ENCODE data around the gene ATP13A1. TPM values are rescaled to one million over a fixed set of nuclear protein-coding genes. Genes with fewer than 3 reads are reported as not detected.
"Not testable (repeated sequence)": the region's sequence is repeated elsewhere in the genome, so short reads cannot be mapped to it uniquely, and the experiment has no call there.

ATP13A1 gene
- 38.8 TPM for polyA plus RNA-seq (2013)

- ChIA-PET CTCF (interaction anchor here (1.4 to 2.7 kb wide), 3 partner anchors 12 to 131 kb away, joined by 5 to 20 read pairs (median 10); partner anchors contain the start of gene GMIP), POLR2A (interaction anchor here (0.7 to 2.1 kb wide), 2 partner anchors 20 to 203 kb away, joined by 4 read pairs; partner anchors contain the start of genes GMIP and ZNF253)
- DNase-seq, result peak; percentile 97 to 99 (median 99)
- Histone ChIP-seq H3K4me1 (ENCODE audit: control extremely low read depth in 1 of 4, control insufficient read depth in 4 of 4, insufficient read depth in 4 of 4, low read length in 3 of 4) (peaks cover 6 to 36% (median 28%) of the 10 kb centered on the region in 4 experiments), H3K27me3 (replicated peaks in 2 of 5; ENCODE audit: control insufficient read depth in 4 of 5, insufficient read depth in 5 of 5, low read length in 4 of 5) (no peaks in the 10 kb centered on the region), H3K27ac (ENCODE audit: insufficient read depth in 1 of 2, low read depth in 1 of 2, low read length in 2 of 2, poor library complexity in 1 of 2, severe bottlenecking in 2 of 2) (peak within 1 kb of the TSS; percentile 90 to 94), H3K4me3 (ENCODE audit: control insufficient read depth in 1 of 7, extremely low read depth in 1 of 7, insufficient read depth in 4 of 7, low read depth in 2 of 7, low read length in 6 of 7) (peak within 1 kb of the TSS; percentile 83 to 94 (median 92)), H3K9me3 (ENCODE audit: control extremely low read depth in 1 of 5, control insufficient read depth in 4 of 5, insufficient read depth in 2 of 5, low read depth in 1 of 5, low read length in 4 of 5) (no peaks in the 10 kb centered on the region), H3K36me3 (ENCODE audit: control insufficient read depth in 4 of 4, insufficient read depth in 4 of 4, low read length in 3 of 4) (peaks cover 0 to 19% (median 14%) of the 10 kb centered on the region in 4 experiments)
- under 1% methylated on average over 58 of the region's 85 CpGs for WGBS (ENCODE audit: insufficient coverage)
Measured at GRCh38 chr19:19663256-19664120, at the start of gene ATP13A1. TSS of gene ATP13A1 (minus strand) at chr19:19663676. CDS start at chr19:19663666, 10 bp downstream.

DNA sequence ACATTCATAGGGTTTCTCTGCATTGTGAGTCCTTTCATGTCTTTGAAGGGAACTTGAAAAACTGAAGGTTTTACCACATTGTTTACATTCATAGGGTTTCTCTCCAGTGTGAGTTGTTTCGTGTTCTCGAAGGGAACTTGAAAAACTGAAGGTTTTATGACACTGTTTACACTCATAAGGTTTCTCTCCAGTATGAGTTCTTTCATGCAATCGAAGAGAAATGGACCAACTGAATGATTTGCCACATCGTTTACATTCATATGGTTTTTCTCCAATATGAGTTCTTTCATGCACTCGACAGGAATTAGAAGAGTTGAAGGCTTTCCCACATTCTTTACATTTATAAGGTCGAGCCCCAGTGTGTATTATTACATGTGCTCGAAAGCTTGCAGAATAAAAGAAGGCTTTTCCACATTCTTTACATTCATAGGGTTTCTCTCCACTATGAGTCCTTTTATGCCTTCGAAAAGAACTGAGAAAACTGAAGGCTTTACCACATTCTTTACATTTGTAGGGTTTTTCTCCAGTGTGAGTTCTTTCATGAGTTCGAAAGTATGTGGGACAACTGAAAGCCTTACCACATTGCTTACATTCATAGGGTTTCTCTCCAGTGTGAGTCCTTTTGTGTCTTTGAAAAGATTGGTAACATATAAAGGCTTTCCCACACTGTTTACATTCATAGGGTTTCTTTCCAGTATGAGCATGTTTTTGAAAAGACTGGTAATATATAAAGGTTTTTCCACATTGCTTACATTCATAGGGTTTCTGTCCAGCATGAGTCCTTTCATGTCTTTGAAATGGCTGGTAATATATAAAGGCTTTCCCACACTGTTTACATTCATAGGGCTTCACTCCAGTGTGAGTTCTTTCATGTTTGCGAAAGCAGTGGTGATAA lies 48.7 kb upstream of the ATP13A1 start:
- Histone ChIP-seq H3K4me3 (ENCODE audit: control insufficient read depth in 1 of 7, extremely low read depth in 1 of 7, insufficient read depth in 4 of 7, low read depth in 2 of 7, low read length in 6 of 7) (peak overlapping the region in 2 of 7 experiments; percentile 30 to 38), H3K27ac (ENCODE audit: insufficient read depth in 1 of 2, low read depth in 1 of 2, low read length in 2 of 2, poor library complexity in 1 of 2, severe bottlenecking in 2 of 2) (no peak overlapping the region), H3K9me3 (ENCODE audit: control extremely low read depth in 1 of 5, control insufficient read depth in 4 of 5, insufficient read depth in 2 of 5, low read depth in 1 of 5, low read length in 4 of 5) (peaks cover 27 to 97% (median 79%) of the 10 kb centered on the region in 5 experiments), H3K4me1 (ENCODE audit: control extremely low read depth in 1 of 4, control insufficient read depth in 4 of 4, insufficient read depth in 4 of 4, low read length in 3 of 4) (no peaks in the 10 kb centered on the region), H3K36me3 (ENCODE audit: control insufficient read depth in 4 of 4, insufficient read depth in 4 of 4, low read length in 3 of 4) (peaks cover 23 to 77% (median 40%) of the 10 kb centered on the region in 4 experiments), H3K27me3 (replicated peaks in 2 of 5; ENCODE audit: control insufficient read depth in 4 of 5, insufficient read depth in 5 of 5, low read length in 4 of 5) (no peaks in the 10 kb centered on the region)
- POLR2A ChIA-PET, result interaction anchor here (0.6 kb wide), 1 partner anchor 9 kb away, joined by 3 read pairs; no protein-coding TSS in a partner anchor
- DNase-seq, result no peak
- CTCF ChIA-PET, result no interaction called here
- 100% methylated on average over 7 of the region's 10 CpGs for WGBS (ENCODE audit: insufficient coverage)

DNA sequence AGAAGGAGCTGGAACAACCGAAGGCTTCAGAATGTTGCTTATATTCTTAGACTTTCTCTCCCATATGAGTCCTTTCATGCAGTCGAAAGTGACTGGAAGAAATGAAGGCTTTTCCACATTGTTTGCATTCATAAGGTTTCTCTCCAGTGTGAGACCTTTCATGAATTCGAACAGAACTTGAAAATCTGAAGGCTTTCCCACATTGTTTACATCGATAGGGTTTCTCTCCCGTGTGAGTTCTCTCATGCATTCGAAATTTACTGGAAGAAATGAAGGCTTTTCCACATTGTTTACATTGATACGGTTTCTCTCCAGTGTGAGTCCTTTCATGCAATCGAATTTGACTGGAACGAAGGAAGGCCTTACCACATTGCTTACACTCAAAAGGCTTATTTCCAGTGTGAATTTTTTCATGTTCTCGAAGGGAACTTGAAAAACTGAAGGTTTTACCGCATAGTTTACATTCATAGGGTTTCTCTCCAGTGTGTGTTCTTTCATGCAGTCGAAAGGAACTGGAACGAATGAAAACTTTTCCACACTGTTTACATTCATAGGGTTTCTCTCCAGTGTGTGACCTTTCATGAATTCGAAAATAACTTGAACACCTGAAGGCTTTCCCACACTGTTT lies 47.9 kb upstream of the ATP13A1 start:
- ChIA-PET POLR2A (no interaction called here), CTCF (no interaction called here)
- no peaks in the 10 kb centered on the region for H3K27me3 ChIP-seq (replicated peaks in 2 of 5; ENCODE audit: control insufficient read depth in 4 of 5, insufficient read depth in 5 of 5, low read length in 4 of 5)
- no peaks in the 10 kb centered on the region for H3K4me1 ChIP-seq (ENCODE audit: control extremely low read depth in 1 of 4, control insufficient read depth in 4 of 4, insufficient read depth in 4 of 4, low read length in 3 of 4)
- no peak for DNase-seq
- peak overlapping the region in 1 of 7 experiments; percentile 30 for H3K4me3 ChIP-seq (ENCODE audit: control insufficient read depth in 1 of 7, extremely low read depth in 1 of 7, insufficient read depth in 4 of 7, low read depth in 2 of 7, low read length in 6 of 7)
- H3K27ac ChIP-seq (ENCODE audit: insufficient read depth in 1 of 2, low read depth in 1 of 2, low read length in 2 of 2, poor library complexity in 1 of 2, severe bottlenecking in 2 of 2), result no peak overlapping the region
- 100% methylated on average over 13 of the region's 14 CpGs for WGBS (ENCODE audit: insufficient coverage)
- H3K36me3 ChIP-seq (ENCODE audit: control insufficient read depth in 4 of 4, insufficient read depth in 4 of 4, low read length in 3 of 4), result peaks cover 22 to 70% (median 37%) of the 10 kb centered on the region in 4 experiments
- peaks cover 24 to 96% (median 81%) of the 10 kb centered on the region in 5 experiments for H3K9me3 ChIP-seq (ENCODE audit: control extremely low read depth in 1 of 5, control insufficient read depth in 4 of 5, insufficient read depth in 2 of 5, low read depth in 1 of 5, low read length in 4 of 5)

DNA sequence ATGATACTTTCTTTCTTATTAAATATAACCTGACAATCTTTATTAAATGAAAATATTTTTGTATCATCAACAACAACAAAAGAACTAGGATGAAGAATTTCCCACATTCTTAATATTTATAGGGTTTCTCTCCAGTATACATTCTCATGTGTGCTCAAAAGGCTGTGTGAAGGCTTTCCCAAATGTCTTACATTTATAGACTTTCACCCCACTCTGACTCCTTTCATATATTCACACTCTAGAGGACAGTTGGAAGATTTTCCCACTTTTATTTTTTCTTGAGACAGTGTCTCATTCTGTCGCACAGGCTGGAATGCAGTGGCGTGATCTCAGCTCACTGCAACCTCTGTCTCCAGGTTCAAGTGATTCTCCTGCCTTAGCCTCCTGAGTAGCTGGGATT lies 47.0 kb upstream of the ATP13A1 start:
- Histone ChIP-seq H3K27me3 (replicated peaks in 2 of 5; ENCODE audit: control insufficient read depth in 4 of 5, insufficient read depth in 5 of 5, low read length in 4 of 5) (no peaks in the 10 kb centered on the region), H3K27ac (ENCODE audit: insufficient read depth in 1 of 2, low read depth in 1 of 2, low read length in 2 of 2, poor library complexity in 1 of 2, severe bottlenecking in 2 of 2) (no peak overlapping the region), H3K4me3 (ENCODE audit: control insufficient read depth in 1 of 7, extremely low read depth in 1 of 7, insufficient read depth in 4 of 7, low read depth in 2 of 7, low read length in 6 of 7) (peak overlapping the region in 2 of 7 experiments; percentile 26 to 30), H3K9me3 (ENCODE audit: control extremely low read depth in 1 of 5, control insufficient read depth in 4 of 5, insufficient read depth in 2 of 5, low read depth in 1 of 5, low read length in 4 of 5) (peaks cover 24 to 97% (median 75%) of the 10 kb centered on the region in 5 experiments), H3K36me3 (ENCODE audit: control insufficient read depth in 4 of 4, insufficient read depth in 4 of 4, low read length in 3 of 4) (peaks cover 22 to 63% (median 36%) of the 10 kb centered on the region in 4 experiments), H3K4me1 (ENCODE audit: control extremely low read depth in 1 of 4, control insufficient read depth in 4 of 4, insufficient read depth in 4 of 4, low read length in 3 of 4) (no peaks in the 10 kb centered on the region)
- POLR2A ChIA-PET, result no interaction called here
- 100% methylated on average over 2 of the region's 2 CpGs for WGBS (ENCODE audit: insufficient coverage)
- CTCF ChIA-PET, result no interaction called here
- no peak for DNase-seq

DNA sequence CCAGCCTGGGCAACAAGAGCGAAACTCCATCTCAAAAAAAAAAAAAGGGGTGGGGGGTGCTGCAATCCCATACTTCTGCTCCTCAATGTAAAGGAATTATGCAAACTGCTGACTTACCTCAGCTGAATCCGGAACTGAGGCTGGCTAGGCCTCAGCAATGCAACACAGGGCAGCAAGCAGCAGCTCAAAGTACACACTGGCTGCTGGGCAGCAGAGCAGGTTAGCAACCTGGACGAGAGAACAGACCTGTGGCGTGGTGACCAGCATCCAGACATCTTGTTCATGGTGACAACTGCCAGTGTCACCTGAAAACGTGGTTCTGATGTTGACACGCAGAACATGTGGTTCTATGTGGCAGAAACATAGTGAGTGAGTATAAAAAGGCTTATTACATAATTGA lies 41.4 kb upstream of the ATP13A1 start:
- Histone ChIP-seq H3K4me1 (ENCODE audit: control extremely low read depth in 1 of 4, control insufficient read depth in 4 of 4, insufficient read depth in 4 of 4, low read length in 3 of 4) (no peaks in the 10 kb centered on the region), H3K27ac (ENCODE audit: insufficient read depth in 1 of 2, low read depth in 1 of 2, low read length in 2 of 2, poor library complexity in 1 of 2, severe bottlenecking in 2 of 2) (no peak overlapping the region), H3K4me3 (ENCODE audit: control insufficient read depth in 1 of 7, extremely low read depth in 1 of 7, insufficient read depth in 4 of 7, low read depth in 2 of 7, low read length in 6 of 7) (no peak overlapping the region), H3K9me3 (ENCODE audit: control extremely low read depth in 1 of 5, control insufficient read depth in 4 of 5, insufficient read depth in 2 of 5, low read depth in 1 of 5, low read length in 4 of 5) (peaks cover 3 to 84% (median 57%) of the 10 kb centered on the region in 5 experiments), H3K27me3 (replicated peaks in 2 of 5; ENCODE audit: control insufficient read depth in 4 of 5, insufficient read depth in 5 of 5, low read length in 4 of 5) (no peaks in the 10 kb centered on the region), H3K36me3 (ENCODE audit: control insufficient read depth in 4 of 4, insufficient read depth in 4 of 4, low read length in 3 of 4) (peaks cover 0 to 21% (median 2%) of the 10 kb centered on the region in 4 experiments)
- POLR2A ChIA-PET, result no interaction called here
- DNase-seq, result no peak
- 91% methylated on average over 5 of the region's 6 CpGs for WGBS (ENCODE audit: insufficient coverage)
- CTCF ChIA-PET, result no interaction called here

- H3K4me3 ChIP-seq (ENCODE audit: control insufficient read depth in 1 of 7, extremely low read depth in 1 of 7, insufficient read depth in 4 of 7, low read depth in 2 of 7, low read length in 6 of 7), result peak overlapping the region in 1 of 7 experiments; percentile 13
- H3K36me3 ChIP-seq (ENCODE audit: control insufficient read depth in 4 of 4, insufficient read depth in 4 of 4, low read length in 3 of 4); POLR2A ChIA-PET; H3K27me3 ChIP-seq (replicated peaks in 2 of 5; ENCODE audit: control insufficient read depth in 4 of 5, insufficient read depth in 5 of 5, low read length in 4 of 5); H3K27ac ChIP-seq (ENCODE audit: insufficient read depth in 1 of 2, low read depth in 1 of 2, low read length in 2 of 2, poor library complexity in 1 of 2, severe bottlenecking in 2 of 2); H3K4me1 ChIP-seq (ENCODE audit: control extremely low read depth in 1 of 4, control insufficient read depth in 4 of 4, insufficient read depth in 4 of 4, low read length in 3 of 4); CTCF ChIA-PET; DNase-seq: not testable (repeated sequence)
- H3K9me3 ChIP-seq (ENCODE audit: control extremely low read depth in 1 of 5, control insufficient read depth in 4 of 5, insufficient read depth in 2 of 5, low read depth in 1 of 5, low read length in 4 of 5), result peaks cover 0 to 53% (median 30%) of the 10 kb centered on the region in 5 experiments
- no CpG with 5 or more reads among the region's 1 CpG for WGBS (ENCODE audit: insufficient coverage)
Measured at GRCh38 chr19:19700493-19700892, 37.0 kb upstream of the ATP13A1 start.
